Activated CD8-positive, alpha-beta memory T cell treated with anti-CD3 and anti-CD28 coated beads, Interleukin-2, amount 50 U/mL, for 48 hours (primary cell): ENCODE results near the gene VPS41.
"Not testable (repeated sequence)": the region's sequence is repeated elsewhere in the genome, so short reads cannot be mapped to it uniquely, and the experiment has no call there.

Source experiments
- DNase-seq: peaks from one replicate; pipeline ENCODE4 v3.0.0-alpha.2; 2020

Gene VPS41

GRCh38 chr7:38908759-38909335 lies at the start of gene VPS41:
TSS of gene VPS41 (minus strand) at chr7:38909191. CDS start at chr7:38909174, 17 bp downstream.
- DNase-seq: peak; percentile 80

- no peak for DNase-seq
Measured at GRCh38 chr7:38955892-38956291, 46.9 kb upstream of the VPS41 start.

- DNase-seq: no peak
Measured at GRCh38 chr7:38953971-38954370, 45.0 kb upstream of the VPS41 start.

GRCh38 chr7:38953227-38953626 lies 44.2 kb upstream of the VPS41 start:
- DNase-seq: no peak

GRCh38 chr7:38951213-38951612 lies 42.2 kb upstream of the VPS41 start:
- DNase-seq: no peak

GRCh38 chr7:38950309-38950708 lies 41.3 kb upstream of the VPS41 start:
- no peak for DNase-seq

GRCh38 chr7:38947541-38947940 lies 38.5 kb upstream of the VPS41 start:
- DNase-seq: not testable (repeated sequence)

- DNase-seq: no peak
Measured at GRCh38 chr7:38942431-38943051, 33.5 kb upstream of the VPS41 start.

GRCh38 chr7:38940774-38941173 lies 31.8 kb upstream of the VPS41 start:
- DNase-seq: no peak

- DNase-seq: no peak
Measured at GRCh38 chr7:38938589-38938988, 29.6 kb upstream of the VPS41 start.

- DNase-seq: no peak
Measured at GRCh38 chr7:38938001-38938485, 29.1 kb upstream of the VPS41 start.

- no peak for DNase-seq
Measured at GRCh38 chr7:38936641-38937040, 27.6 kb upstream of the VPS41 start.

GRCh38 chr7:38934536-38934935 lies 25.5 kb upstream of the VPS41 start:
- DNase-seq: no peak

- DNase-seq: no peak
Measured at GRCh38 chr7:38934051-38934450, 25.1 kb upstream of the VPS41 start.

- DNase-seq: peak; percentile 83
Measured at GRCh38 chr7:38932509-38933168, 23.6 kb upstream of the VPS41 start.

- no peak for DNase-seq
Measured at GRCh38 chr7:38929460-38930171, 20.6 kb upstream of the VPS41 start.

GRCh38 chr7:38928506-38928905 lies 19.5 kb upstream of the VPS41 start:
- DNase-seq: no peak

- no peak for DNase-seq
Measured at GRCh38 chr7:38927751-38928150, 18.8 kb upstream of the VPS41 start.

GRCh38 chr7:38920731-38921130 lies 11.7 kb upstream of the VPS41 start:
- DNase-seq: no peak

GRCh38 chr7:38916396-38916795 lies 7.4 kb upstream of the VPS41 start:
- DNase-seq: no peak

- DNase-seq: no peak
Measured at GRCh38 chr7:38909870-38910269, 879 bp upstream of the VPS41 start.

GRCh38 chr7:38907766-38908165 lies 1.2 kb downstream of the VPS41 start:
- no peak for DNase-seq

- no peak for DNase-seq
Measured at GRCh38 chr7:38907066-38907465, 1.9 kb downstream of the VPS41 start.
